Pancreas (tissue), 10 donors: ENCODE data around the gene PBRM1. TPM values are rescaled to one million over a fixed set of nuclear protein-coding genes. Genes with fewer than 3 reads are reported as not detected.
A peak's percentile ranks its signal among the peaks of the same experiment; 100 is the strongest.

Experiments
- ATAC-seq, 4 donors: fragments of 200-7000 bp; cut with Tn5 transposase; one replicate each; pipeline versions ENCODE4 v1.8.0 to v1.9.1; 2020; ENCODE audit warnings: mild to moderate bottlenecking in 4 of 4, moderate library complexity in 4 of 4
- DNase-seq, 6 donors: peaks; one replicate each; pipeline ENCODE4 v3.0.0-alpha.2; 2020
- FAIRE-seq: peaks from 2 replicates; lab custom pipeline; 2012; peaks lifted over from hg19 to GRCh38; lab: Jason Lieb, UNC
- H3K27ac ChIP-seq, 4 donors: fragments of 200-600 bp; sonication (generic); 1 replicate in 3 of 4; 2 replicates in 1 of 4; pipeline versions ENCODE4 v1.5.0 to v1.8.0; 2020
- H3K27me3 ChIP-seq, 4 donors: fragments of 200-600 bp; one replicate each; pipeline ENCODE4 v1.8.0; 2021
- H3K36me3 ChIP-seq, 3 donors: fragments of 200-600 bp; sonication (generic) in 1 of 3; one replicate each; pipeline versions ENCODE4 v1.5.0 to v1.8.0; 2020 to 2021
- H3K4me1 ChIP-seq, 3 donors: fragments of 200-600 bp; one replicate each; pipeline ENCODE4 v1.8.0; 2021
- H3K4me3 ChIP-seq, 4 donors: fragments of 200-600 bp; sonication (generic) in 2 of 4; one replicate each; pipeline versions ENCODE4 v1.5.0 to v1.8.0; 2020 to 2021
- H3K9me3 ChIP-seq, 4 donors: fragments of 200-600 bp; one replicate each; pipeline ENCODE4 v1.8.0; 2021
- CTCF ChIP-seq, 4 donors: fragments of 200-600 bp; sonication (generic) in 3 of 4; IDR thresholded peaks; one replicate each; pipeline versions ENCODE4 v1.5.0 to v1.8.0; 2021; ENCODE audit warnings: antibody characterized with exemption in 4 of 4
- WGBS, 2 donors: extraction: QIAGEN DNeasy Blood & Tissue Kit; methylation state at CpG; one replicate each; pipeline ENCODE4 v1.1.7; 2013; 5-methylcytosine and 5-hydroxymethylcytosine counted together
- intact Hi-C, 3 donors: fragments of 100-400 bp; cut with DNase I; formaldehyde crosslinking; loops; one replicate each; pipeline versions ENCODE4 v1.11.1 to v1.14.2; 2022
- polyA plus RNA-seq, 2 donors: library from polyadenylated mRNA; stranded (reverse); fragments of 200-250 nt; gene quantifications; one replicate each; pipeline ENCODE4 v1.2.3, GENCODE V29; 2013
- total RNA-seq, 6 donors: library from RNA; stranded (reverse); fragmentation: NEBNext Ultra II Directional in 4 of 6; extraction: Animal tissue kit (Norgen Biotek cat#: 25700) in 4 of 6; gene quantifications; one replicate each; pipeline versions ENCODE4 v1.2.1 to v1.2.4, GENCODE V29; 2021 to 2023
- donor health status: healthy with polysubstance abuse.
- donor health status: DM: no; HTN: no; CAD: no; lungs with moderate emphysema.
- donor health status: DM: no; HTN: no; CAD: no.
- donor health status: control.
- donor health status: control.
- donor health status: Bipolar disorder and iron deficiency.
- donor health status: DM: yes; HTN: yes; CAD: no.
- donor health status: DM: no; HTN: no; CAD: no.
- donor health status: DM: no; HTN: no; CAD: no.
- donor health status: DM: yes; HTN: yes; CAD: no.

Gene PBRM1
- total and polyA plus RNA-seq, 8 donors: 7.4 to 34.9 (median 22.5) TPM

DNA sequence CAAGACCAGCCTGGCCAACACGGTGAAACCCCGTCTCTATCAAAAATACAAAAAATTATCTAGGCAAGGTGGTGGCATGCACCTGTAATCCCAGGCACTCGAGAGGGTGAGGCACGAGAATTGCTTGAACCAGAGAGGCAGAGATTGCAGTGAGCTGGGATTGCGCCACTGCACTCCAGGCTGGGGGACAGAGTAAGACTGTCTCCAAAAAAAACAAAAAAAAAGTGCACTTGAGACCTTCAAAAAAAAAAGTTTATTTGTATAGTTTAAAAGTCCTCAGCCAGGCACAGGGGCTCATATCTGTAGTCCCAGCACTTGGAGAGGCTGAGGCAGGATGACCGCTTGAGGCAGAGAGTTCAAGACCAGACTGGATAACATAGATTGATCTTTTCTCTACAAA lies 2.1 kb downstream of the PBRM1 start:
- Histone ChIP-seq H3K9me3 (no peaks in the 10 kb centered on the region), H3K4me1 (peaks cover 32 to 57% (median 39%) of the 10 kb centered on the region in 3 donors), H3K27me3 (no peaks in the 10 kb centered on the region), H3K27ac (no peak overlapping the region), H3K4me3 (no peak overlapping the region), H3K36me3 (peaks cover 4 to 12% (median 9%) of the 10 kb centered on the region in 3 donors)
- intact Hi-C loops: no loop called here
- no peak for DNase-seq
- WGBS, 2 donors: 53 to 61% methylated on average over 6 of the region's 6 CpGs
- no peak for TF ChIP-seq CTCF (IDR thresholded peaks at IDR 0.05)
- ATAC-seq: no peak
- no peak for FAIRE-seq

- ATAC-seq (peak in 3 of 4 donors; percentile 23 to 34 (median 24)), DNase-seq (peak in 2 of 6 donors; percentile 17 to 39), FAIRE-seq (no peak)
- Histone ChIP-seq H3K4me1 (peaks cover 18 to 42% (median 26%) of the 10 kb centered on the region in 3 donors), H3K4me3 (no peak overlapping the region), H3K36me3 (peaks cover 0 to 14% (median 7%) of the 10 kb centered on the region in 3 donors), H3K27me3 (no peaks in the 10 kb centered on the region), H3K27ac (peak overlapping the region in 2 of 4 donors; percentile 43 to 44), H3K9me3 (no peaks in the 10 kb centered on the region)
- no peak for TF ChIP-seq CTCF (IDR thresholded peaks at IDR 0.05)
- intact Hi-C loops: no loop called here
Observed at GRCh38 chr3:52682016-52682415, 3.7 kb downstream of the PBRM1 start.

- Histone ChIP-seq H3K27ac (peak overlapping the region in 2 of 4 donors; percentile 43 to 44), H3K36me3 (peaks cover 0 to 19% (median 7%) of the 10 kb centered on the region in 3 donors), H3K27me3 (no peaks in the 10 kb centered on the region), H3K9me3 (no peaks in the 10 kb centered on the region), H3K4me3 (no peak overlapping the region), H3K4me1 (peaks cover 18 to 39% (median 23%) of the 10 kb centered on the region in 3 donors)
- WGBS, 2 donors: 34 to 51% methylated on average over 3 of the region's 3 CpGs
- no peak for TF ChIP-seq CTCF (IDR thresholded peaks at IDR 0.05)
- ATAC-seq: no peak
- FAIRE-seq: no peak
- intact Hi-C loops: no loop called here
- no peak for DNase-seq
Observed at GRCh38 chr3:52681596-52681995, 4.1 kb downstream of the PBRM1 start.

DNA sequence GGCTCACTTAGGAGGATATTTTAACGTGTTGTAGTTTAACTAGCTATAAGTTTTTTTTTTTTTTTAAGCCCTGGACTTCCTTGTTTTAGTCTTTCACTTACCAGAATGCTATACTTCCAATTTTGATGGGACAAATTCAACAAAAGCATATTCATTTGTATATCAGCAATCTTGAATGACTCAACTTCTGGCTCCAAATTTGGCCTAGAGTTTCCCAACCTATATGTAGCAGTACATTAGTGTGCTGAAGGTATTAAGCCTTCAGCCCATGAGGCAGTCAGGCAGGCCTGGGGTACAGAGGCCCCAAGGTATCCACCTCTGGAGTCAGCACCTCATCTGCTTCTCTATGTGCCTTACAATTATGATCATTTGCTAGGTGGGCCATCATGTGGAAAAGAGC lies 5.9 kb downstream of the PBRM1 start:
- H3K4me1 ChIP-seq: peaks cover 18 to 39% (median 23%) of the 10 kb centered on the region in 3 donors
- peak overlapping the region in 1 of 4 donors; percentile 55 for H3K27ac ChIP-seq
- 10 to 21% methylated on average over 1 of the region's 1 CpG for WGBS, 2 donors
- intact Hi-C loops: no loop called here
- no peaks in the 10 kb centered on the region for H3K9me3 ChIP-seq
- no peak for DNase-seq
- no peak for TF ChIP-seq CTCF (IDR thresholded peaks at IDR 0.05)
- no peaks in the 10 kb centered on the region for H3K27me3 ChIP-seq
- ATAC-seq: peak in 1 of 4 donors; percentile 15
- H3K4me3 ChIP-seq: no peak overlapping the region
- FAIRE-seq: no peak
- H3K36me3 ChIP-seq: peaks cover 0 to 26% (median 7%) of the 10 kb centered on the region in 3 donors

DNA sequence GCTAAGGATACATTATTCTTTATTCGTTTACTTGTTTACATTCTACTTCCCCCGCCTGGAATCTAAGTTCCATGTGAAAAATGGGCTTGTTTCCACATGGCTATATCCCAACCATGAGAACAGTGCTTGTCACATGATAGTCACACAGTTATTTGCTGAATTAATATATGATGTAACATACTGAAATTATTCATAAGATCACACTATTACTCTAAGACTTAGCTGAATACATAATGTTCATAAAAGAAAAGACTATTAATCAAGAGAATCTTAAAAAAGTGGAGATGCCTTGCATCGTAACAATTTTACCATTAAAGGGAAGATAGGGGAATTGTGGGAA lies 6.5 kb downstream of the PBRM1 start:
- FAIRE-seq (no peak), ATAC-seq (no peak), DNase-seq (no peak)
- no peaks in the 10 kb centered on the region for H3K27me3 ChIP-seq
- H3K36me3 ChIP-seq: peaks cover 0 to 30% (median 7%) of the 10 kb centered on the region in 3 donors
- TF ChIP-seq CTCF (IDR thresholded peaks at IDR 0.05): no peak
- H3K27ac ChIP-seq: peak overlapping the region in 1 of 4 donors; percentile 55
- WGBS, 2 donors: 64 to 70% methylated on average over 3 of the region's 3 CpGs
- intact Hi-C loops: no loop called here
- no peaks in the 10 kb centered on the region for H3K9me3 ChIP-seq
- no peak overlapping the region for H3K4me3 ChIP-seq
- H3K4me1 ChIP-seq: peaks cover 13 to 33% (median 17%) of the 10 kb centered on the region in 3 donors
